GM21529 (cell line): ENCODE measurements around the gene STK32C.

Source experiments
- ATAC-seq: cut with Tn5 transposase; IDR thresholded peaks from one replicate; pipeline ENCODE4 v1.9.1; 2021; ENCODE audit not compliant: unreplicated experiment

STK32C gene

GRCh38 chr10:132202070-132202970 lies 105.4 kb downstream of the STK32C start:
- ATAC-seq: no peak

GRCh38 chr10:132201111-132201969 lies 106.4 kb downstream of the STK32C start:
- no peak for ATAC-seq

- no peak for ATAC-seq
Measured at GRCh38 chr10:132200344-132201110, 107.2 kb downstream of the STK32C start.

- no peak for ATAC-seq
Measured at GRCh38 chr10:132199854-132200311, 107.9 kb downstream of the STK32C start.

- ATAC-seq: no peak
Measured at GRCh38 chr10:132199268-132199853, 108.4 kb downstream of the STK32C start.

GRCh38 chr10:132198381-132199181 lies 109.2 kb downstream of the STK32C start:
- no peak for ATAC-seq

- no peak for ATAC-seq
Measured at GRCh38 chr10:132198068-132198370, 109.7 kb downstream of the STK32C start.

GRCh38 chr10:132197271-132198067 lies 110.3 kb downstream of the STK32C start:
- ATAC-seq: no peak

- ATAC-seq: no peak
Measured at GRCh38 chr10:132196178-132197113, 111.3 kb downstream of the STK32C start.

GRCh38 chr10:132195366-132196075 lies 112.2 kb downstream of the STK32C start:
- ATAC-seq: no peak

GRCh38 chr10:132194726-132195125 lies 113.0 kb downstream of the STK32C start:
- no peak for ATAC-seq

GRCh38 chr10:132193907-132194552 lies 113.7 kb downstream of the STK32C start:
- no peak for ATAC-seq

- ATAC-seq: no peak
Measured at GRCh38 chr10:132192991-132193665, 114.6 kb downstream of the STK32C start.

- no peak for ATAC-seq
Measured at GRCh38 chr10:132192076-132192975, 115.4 kb downstream of the STK32C start.

- ATAC-seq: no peak
Measured at GRCh38 chr10:132189810-132190422, 117.8 kb downstream of the STK32C start.
